HG03571 (cell line): ENCODE results near the gene NOMO2.
"Not testable (repeated sequence)": the region's sequence is repeated elsewhere in the genome, so short reads cannot be mapped to it uniquely, and the experiment has no call there.

Experiments
- ATAC-seq: cut with Tn5 transposase; IDR thresholded peaks from one replicate; pipeline ENCODE4 v1.9.1; 2021; ENCODE audit not compliant: unreplicated experiment

Gene NOMO2

DNA sequence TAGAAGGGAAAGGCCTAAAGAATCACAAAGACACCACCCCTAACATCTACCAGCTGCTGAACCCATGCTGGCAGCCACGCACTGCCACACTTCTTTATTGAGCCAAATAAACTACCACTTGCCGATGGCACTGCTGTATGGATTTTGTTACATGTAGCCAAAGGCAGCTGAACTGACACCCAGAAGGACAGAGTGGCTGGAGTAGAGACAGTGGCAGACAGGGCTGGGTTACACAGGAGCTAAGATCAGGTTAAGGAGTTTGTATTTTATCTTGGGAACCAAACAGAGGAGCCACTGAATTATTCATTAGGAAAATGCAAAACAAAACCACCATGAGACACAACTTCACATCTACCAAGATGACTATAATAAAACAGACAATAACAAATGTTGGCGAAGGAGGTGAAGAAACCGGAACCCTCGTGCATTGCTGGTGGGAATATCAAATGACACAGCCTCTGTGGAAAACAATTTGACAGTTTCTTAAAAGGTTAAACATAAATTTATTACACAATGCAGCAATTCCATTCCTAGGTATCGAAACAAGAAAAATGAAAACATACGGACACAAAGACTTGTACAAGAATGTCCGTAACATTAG is 35.9 kb downstream of the NOMO2 start:
- not testable (repeated sequence) for ATAC-seq

DNA sequence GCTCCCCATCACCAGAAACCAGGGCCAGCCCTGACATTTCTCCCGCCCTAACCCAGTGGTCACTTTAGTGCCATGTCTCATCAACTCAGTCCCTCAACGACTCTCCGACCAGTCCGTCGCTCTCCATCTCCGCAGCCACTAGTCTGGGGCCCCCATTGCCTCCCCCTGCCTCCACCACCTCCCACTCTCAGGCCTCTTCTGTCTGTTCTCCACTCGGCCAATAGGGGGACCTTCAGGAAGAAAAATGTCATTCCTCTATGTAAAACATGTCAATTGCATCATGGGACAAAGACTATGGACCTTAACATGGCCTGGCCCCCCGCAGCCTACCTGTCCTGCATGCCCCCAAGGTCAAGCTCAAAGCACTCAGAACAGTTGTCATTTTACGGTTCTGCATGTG is 39.3 kb downstream of the NOMO2 start:
- not testable (repeated sequence) for ATAC-seq

DNA sequence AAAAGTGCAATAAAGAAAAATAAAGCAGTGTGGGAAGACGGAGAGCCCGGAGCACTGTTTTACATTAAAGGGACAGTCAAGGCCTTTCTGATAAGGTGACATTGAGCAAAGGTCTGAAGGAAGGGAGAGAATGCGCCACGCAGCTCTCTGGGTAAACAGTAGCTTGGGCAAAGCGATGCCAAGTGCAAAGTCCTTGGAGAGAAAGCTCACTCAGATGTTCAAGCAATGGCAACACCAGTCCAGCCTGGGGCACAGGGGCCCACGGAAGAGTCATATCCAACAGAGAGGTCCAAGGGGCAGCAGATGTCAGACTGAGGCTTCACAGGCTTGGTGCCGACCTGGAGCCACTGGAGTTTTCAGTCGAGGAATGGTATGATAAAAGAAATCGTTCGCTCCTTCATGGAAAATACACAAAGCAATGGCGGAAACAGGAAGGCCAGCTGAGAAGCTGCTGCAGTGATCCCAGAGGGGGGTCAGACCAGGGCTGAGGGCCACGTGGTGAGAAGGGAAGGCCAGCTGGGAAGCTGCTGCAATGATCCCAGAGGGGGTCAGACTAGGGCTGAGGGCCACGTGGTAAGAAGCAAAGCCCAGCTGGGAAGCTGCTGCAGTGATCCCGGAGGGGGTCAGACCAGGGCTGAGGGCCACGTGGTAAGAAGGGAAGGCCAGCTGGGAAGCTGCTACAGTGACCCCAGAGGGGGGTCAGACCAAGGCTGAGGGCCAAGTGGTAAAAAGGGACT is 40.3 kb downstream of the NOMO2 start:
- ATAC-seq, result not testable (repeated sequence)

DNA sequence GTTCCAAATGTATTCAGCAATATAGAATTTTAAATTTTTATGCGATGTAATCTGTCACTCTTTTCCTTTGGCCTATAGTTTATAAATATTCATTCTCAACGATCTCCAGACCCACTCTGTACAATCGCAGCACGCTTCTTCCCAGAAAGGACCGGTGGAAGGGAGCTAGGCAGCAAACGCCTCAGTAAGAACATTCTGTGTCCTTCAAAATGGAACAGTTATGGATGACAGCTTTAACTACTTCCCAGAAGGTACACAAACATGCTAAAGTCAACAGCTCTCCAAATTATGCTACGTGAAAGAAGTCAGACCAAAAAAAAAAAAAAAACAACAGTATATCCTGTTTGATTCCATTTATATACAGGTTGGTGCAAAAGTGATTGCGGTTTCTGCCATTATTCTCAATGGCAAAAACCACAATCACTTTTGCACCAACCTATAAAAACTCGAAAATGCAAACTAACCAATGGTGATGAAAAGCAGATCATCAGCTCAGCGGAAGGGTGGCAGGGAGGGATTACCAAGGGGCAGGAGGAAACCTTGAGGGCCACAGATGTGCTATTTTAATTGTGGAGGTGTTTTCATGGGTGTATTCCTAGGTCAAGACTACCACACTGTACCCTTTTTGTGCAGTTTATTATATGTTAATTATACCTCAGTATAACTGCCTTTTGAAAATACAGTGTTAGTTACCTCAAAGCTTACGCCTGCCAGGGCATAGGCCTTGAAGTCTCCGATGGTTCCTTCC is 43.2 kb downstream of the NOMO2 start:
- ATAC-seq, result not testable (repeated sequence)

DNA sequence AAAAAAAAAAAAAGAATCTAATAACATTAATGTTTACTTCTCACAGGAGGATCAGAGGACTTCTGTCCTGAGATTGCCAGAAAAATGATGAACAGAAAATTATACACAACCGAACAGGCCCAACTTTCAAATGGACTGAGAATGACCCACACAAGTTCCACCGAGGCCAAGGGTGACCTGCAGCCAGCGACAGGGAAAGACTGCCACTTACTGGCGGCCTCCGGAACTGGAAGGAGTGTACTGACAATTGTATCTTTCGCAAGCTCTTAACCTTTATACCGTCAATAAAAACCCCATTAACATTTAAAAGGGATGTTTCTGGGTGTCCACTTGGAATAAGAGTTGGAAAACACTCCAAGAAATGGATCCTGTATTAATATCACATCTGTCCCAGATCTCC is 63.5 kb downstream of the NOMO2 start:
- ATAC-seq, result not testable (repeated sequence)

DNA sequence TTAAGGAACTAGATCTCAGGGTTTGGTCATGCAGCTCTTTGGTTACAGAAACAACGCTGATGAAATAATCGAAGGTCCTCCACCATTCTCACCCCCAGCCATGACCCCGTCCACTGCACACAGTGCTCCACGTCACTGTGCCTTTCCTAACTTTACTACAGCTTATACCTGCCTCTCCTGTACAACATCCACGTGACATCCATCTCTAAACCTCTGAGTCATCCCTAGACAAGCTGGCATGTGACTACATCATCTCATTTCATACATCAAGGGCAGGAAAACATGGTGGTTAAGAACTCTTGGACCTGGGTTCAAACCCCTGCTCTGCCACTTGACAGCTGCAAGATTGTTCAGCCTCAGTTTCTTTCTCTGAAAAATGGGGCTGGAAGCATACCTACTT is 64.9 kb downstream of the NOMO2 start:
- not testable (repeated sequence) for ATAC-seq

DNA sequence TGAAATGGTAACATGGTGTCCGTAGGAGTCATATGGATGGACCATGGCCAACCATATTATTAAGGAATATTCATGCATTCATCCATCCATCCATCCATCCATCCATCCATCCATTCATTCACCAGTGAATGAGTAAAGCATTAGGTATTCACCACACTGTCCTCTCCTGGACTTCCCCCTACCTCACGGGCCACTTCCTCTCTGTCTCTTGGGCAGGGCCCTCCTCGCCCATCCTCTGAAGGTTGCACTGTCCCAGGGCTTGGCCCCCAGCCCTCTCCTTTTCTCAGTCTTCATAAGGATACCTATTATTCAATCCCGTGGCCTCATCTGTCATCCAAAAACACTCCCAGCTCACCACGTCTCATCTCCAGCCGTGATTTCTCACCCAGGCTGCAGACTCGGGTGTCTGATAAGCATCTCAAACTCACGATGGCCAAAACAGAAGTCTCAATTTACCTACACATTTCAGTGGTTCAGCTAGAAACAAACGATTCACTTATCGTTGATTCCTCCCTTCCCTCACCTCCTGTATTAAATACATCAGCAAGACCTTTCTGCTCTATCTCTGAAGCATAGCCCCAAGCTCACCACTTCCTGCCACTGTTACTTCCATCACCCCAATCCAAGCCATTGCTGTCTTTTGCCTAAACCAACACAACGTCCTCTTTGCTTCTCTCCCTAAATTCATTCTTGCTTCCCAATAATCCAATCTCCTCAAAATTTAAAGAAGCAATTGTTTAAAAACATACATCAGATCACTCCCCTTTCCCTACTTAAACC is 69.6 kb downstream of the NOMO2 start:
- ATAC-seq, result not testable (repeated sequence)

DNA sequence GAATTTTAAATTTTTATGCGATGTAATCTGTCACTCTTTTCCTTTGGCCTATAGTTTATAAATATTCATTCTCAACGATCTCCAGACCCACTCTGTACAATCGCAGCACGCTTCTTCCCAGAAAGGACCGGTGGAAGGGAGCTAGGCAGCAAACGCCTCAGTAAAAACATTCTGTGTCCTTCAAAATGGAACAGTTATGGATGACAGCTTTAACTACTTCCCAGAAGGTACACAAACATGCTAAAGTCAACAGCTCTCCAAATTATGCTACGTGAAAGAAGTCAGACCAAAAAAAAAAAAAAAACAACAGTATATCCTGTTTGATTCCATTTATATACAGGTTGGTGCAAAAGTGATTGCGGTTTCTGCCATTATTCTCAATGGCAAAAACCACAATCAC is 125.9 kb downstream of the NOMO2 start:
- not testable (repeated sequence) for ATAC-seq

DNA sequence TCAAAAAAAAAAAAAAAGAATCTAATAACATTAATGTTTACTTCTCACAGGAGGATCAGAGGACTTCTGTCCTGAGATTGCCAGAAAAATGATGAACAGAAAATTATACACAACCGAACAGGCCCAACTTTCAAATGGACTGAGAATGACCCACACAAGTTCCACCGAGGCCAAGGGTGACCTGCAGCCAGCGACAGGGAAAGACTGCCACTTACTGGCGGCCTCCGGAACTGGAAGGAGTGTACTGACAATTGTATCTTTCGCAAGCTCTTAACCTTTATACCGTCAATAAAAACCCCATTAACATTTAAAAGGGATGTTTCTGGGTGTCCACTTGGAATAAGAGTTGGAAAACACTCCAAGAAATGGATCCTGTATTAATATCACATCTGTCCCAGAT is 146.1 kb downstream of the NOMO2 start:
- ATAC-seq, result not testable (repeated sequence)

DNA sequence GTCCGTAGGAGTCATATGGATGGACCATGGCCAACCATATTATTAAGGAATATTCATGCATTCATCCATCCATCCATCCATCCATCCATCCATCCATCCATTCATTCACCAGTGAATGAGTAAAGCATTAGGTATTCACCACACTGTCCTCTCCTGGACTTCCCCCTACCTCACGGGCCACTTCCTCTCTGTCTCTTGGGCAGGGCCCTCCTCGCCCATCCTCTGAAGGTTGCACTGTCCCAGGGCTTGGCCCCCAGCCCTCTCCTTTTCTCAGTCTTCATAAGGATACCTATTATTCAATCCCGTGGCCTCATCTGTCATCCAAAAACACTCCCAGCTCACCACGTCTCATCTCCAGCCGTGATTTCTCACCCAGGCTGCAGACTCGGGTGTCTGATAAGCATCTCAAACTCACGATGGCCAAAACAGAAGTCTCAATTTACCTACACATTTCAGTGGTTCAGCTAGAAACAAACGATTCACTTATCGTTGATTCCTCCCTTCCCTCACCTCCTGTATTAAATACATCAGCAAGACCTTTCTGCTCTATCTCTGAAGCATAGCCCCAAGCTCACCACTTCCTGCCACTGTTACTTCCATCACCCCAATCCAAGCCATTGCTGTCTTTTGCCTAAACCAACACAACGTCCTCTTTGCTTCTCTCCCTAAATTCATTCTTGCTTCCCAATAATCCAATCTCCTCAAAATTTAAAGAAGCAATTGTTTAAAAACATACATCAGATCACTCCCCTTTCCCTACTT is 152.2 kb downstream of the NOMO2 start:
- not testable (repeated sequence) for ATAC-seq

DNA sequence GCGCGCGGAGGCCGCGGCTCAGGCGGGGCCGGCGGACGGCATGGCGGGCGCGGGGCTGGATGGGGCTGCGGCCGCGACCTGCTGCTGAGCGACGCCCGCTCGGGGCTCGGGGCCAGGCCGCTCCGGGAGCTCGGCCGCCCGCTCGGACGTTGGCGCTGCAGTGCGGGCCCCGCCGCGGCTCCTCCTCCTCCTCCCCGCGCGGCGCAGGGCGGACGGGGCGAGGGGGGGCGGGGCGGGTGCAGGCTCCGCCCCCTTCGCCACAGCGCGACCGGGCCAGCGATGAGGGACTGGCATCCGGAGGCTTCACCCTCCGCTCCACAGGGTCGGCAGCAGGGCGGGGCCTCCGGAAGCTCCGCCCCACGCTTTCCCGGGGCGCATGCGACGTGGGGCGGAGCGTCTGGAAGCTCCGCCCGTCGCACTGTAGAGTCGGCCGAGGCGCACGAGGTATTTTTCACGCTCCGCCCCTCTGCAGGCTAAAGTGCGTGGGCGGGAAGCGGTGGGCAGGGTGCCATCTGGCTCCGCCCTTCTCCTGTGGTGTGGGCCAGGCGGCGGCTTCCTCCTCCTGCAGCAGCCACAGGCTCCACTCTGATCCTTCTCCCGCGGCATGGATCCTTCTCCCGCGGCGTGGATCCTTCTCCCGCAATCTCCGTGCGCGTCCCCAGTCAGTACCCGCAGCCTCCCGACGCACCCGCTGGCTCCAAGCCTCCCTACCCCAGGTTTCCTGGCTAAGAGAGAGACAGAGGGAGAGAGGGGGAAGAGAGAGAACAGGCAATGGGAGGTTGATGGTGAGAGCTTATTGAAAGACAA is 159.8 kb downstream of the NOMO2 start:
- ATAC-seq, result not testable (repeated sequence)

DNA sequence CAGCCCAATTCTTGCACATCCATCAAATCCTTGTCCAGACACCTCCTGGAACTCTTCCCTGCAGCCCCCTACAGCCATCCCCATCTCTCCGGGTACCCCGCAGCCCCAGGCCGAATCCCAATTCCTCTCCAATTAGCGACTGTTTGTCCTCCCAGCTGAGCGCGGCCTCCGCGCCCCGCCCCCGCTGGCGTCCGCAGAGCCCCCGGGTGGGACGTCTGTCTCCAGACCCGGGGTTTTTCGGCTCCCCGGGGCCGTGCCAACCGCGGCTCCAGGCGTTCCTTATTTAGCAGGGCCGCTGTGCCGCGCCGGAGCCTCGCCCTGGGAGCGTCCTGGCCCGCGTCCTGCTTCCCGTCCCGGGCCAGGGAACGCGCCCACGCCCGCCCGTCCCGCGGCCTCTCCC is 160.7 kb downstream of the NOMO2 start:
- ATAC-seq, result not testable (repeated sequence)

DNA sequence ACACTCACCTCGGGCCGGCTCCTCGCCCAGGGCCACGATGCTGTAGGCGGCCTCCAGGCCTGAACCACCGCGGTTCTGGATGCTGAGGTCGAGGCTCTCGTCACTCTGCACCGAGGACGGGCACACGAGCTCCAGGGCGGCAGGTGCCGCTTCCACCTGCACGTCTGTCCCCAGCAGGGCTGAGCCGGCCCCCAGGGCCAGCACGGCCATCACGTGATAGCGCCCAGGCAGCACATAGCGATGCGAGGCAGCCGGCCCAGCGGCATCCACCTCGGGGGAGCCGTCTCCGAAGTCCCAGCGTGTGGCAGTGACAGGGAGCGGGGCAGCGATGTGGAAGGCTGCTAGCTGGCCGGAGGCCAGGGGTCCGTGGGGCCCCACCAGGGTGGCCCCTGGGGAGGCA is 167.5 kb downstream of the NOMO2 start:
- ATAC-seq, result not testable (repeated sequence)

DNA sequence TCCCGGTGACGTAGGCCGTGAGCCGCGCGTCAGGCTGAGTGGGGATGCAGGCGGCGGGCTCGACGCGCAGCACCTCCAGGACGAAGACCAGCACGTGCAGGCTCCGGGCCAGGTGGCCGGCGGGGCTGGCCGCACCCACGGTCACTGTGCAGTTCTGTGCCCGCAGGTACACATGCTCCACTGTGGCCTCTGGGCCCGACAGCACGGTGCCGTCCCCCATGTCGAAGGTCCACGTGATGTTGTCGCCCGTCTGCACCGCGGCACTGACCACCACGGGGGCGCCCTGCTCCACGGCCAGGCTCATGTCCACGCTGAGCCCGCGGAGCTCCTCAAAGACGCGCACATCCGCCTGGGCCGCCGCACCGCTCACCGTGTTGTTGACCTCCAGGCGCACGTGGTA is 174.1 kb downstream of the NOMO2 start:
- not testable (repeated sequence) for ATAC-seq

DNA sequence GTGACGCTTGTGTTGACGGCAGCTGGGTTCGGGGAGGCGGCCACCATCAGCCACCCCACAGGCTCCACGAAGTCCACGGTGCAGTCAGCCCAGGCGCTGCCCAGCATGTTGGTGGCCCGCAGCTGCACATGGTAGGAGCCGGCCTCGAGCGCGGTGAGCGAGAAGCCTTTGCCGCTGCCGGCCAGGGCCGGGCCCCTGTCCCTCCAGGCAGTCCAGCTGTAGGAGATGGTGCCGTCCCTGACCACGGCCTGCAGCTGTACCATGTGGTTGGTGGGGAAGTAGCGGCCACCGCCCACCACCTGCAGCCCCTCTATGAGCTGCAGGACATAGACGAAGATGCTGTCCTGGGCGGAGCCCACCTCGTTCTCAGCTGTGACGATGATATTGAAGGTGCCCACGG is 175.4 kb downstream of the NOMO2 start:
- ATAC-seq, result not testable (repeated sequence)

DNA sequence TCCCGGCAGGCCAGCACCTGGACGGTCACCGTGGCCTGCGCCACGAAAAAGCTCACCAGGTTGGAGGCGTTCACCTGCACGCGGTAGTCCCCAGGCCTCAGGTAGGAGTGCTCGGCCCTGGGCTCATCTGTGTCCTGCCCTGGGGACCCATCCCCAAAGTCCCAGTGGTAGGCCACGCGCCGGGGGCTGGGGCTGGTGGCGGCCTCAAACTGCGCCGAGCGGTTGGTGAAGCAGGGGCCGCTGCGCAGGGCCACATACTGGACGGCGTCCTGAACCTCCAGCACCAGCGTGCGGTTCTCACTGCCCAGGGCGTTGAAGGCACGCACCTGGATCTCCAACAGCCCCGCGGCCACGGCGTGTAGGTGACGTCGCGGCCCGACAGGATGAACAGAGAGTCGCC is 176.6 kb downstream of the NOMO2 start:
- not testable (repeated sequence) for ATAC-seq

DNA sequence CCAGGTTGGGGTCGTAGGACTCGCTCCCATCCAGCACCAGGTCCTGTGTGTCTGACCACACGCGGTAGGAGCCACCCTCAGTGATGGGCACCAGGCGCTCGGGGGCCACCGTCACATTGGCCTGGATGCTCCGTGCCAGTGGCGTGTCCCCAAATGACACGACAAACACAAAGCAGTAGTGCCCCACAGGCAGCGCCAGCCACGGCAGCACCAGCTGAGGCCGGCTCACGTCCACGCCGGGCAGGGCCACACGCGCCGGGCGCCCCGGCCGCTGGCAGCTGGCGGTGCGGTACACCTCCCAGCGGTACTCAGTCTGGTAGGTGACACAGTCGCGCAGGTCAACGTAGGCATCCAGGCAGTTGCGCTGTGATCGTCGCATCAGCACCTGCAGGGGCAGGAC is 177.0 kb downstream of the NOMO2 start:
- not testable (repeated sequence) for ATAC-seq

DNA sequence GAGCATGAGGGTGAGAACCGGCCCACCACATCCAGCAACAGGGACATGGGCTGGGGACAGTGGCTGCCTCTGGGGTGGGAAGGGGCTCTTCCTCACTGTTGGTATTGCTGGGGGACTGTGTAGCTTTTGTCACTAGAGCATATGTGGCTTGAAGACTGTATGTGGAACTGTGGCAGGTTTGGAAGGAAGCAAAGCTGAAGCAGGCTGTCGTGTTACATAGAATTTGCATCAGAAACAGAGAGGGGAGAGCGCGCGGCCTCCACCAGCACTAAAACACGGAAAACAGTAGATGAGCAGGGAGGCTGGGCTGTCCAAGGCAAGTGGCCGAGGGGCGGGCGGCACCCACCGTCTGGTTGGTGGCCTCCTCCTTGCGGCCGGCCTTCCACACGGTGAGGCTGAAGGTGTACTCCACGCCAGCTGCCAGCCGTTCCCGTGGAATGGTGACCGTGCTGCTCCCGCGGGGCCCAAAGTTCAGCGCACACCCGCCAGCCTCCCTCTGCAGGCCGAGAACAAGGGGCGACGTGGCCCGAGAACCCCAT is 177.7 kb downstream of the NOMO2 start:
- ATAC-seq, result not testable (repeated sequence)

DNA sequence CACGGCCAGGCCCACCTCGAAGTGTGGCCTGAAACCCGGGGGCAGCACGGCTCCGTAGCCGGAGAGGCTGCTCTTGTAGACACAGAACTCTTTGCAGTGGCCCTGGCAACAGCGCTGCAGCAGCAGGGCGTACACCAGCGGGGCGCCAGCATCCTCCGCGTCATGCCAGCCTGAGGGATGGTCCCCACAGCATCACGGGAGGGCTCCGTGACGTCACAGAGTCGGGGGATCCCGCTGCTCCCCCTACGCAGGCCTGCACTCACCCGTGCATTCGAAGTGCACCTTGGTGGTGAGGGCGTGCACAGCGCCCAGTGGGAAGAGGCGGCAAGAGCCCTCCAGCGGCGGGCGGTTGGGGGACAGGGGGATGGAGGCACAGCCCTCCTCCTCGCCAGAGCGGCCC is 179.2 kb downstream of the NOMO2 start:
- not testable (repeated sequence) for ATAC-seq
